ENCODE data around the gene GTF3C5.
"Not testable (repeated sequence)": the region's sequence is repeated elsewhere in the genome, so short reads cannot be mapped to it uniquely, and the experiment has no call there.

GTF3C5 gene

DNA sequence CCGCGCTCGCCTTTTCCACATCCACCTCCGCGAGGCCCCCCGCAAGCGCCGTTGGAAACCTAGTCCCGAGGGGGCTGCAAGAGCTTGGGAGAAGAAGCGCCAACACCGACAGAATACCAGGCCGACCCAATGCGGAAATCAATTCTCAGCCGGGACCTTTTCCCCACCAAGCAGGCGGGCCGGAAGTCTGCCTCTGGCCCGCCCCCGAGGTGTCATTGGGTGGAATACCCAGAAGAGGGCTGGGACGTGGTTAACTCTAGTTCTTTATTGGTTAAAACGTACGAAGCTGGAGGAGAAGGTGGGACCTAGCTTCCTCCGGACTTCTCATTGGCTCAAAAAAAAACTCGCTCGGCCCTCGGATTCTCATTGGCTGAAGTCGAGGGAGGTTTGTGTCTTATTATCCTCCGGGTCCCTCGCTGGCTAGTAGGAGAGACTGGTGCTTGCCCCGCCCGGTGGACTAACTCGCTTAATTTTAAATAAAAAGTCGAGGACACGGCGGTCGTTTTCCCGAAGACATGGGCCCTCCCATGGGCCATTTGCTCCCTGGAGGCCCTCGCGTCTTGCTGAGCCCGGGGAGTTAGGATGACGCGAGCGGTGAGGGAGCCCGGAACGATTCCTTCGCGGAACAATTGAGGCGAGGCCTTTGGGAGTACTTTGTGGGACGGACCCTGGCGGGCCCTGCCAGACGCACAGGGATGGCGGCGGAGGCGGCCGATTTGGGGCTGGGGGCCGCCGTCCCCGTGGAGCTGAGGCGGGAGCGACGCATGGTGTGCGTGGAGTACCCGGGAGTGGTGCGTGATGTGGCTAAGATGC is at the start of gene GTF3C5:
Gene GTF3C5 (plus strand): TSS at position 681 of the 813 bp plus-strand sequence. CDS start 15 bp downstream, at position 696.
- peak; percentile 82 to 84 for DNase-seq (ENCODE audit: low read depth in 2 of 2)

DNA sequence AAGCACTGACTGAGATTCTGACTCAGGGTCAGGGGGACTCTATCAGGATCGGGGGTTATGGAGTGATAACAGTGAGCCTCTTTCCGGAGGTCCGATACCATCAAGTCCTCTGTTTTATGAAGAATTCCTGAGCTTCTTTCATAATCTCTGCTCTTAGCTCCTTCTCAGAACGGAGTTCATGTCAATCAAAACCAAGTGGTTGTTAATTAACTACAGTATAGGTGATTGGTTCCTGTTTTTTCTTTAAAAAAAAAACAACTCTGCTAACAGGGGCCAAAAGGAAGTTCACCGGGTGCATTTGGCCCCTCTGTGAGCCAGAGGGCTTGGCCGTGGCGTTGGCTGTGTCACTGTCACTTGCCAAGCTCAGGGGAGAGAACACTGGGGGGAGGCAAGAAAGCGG is 48.3 kb upstream of the GTF3C5 start:
- DNase-seq (ENCODE audit: low read depth in 2 of 2), result no peak

DNA sequence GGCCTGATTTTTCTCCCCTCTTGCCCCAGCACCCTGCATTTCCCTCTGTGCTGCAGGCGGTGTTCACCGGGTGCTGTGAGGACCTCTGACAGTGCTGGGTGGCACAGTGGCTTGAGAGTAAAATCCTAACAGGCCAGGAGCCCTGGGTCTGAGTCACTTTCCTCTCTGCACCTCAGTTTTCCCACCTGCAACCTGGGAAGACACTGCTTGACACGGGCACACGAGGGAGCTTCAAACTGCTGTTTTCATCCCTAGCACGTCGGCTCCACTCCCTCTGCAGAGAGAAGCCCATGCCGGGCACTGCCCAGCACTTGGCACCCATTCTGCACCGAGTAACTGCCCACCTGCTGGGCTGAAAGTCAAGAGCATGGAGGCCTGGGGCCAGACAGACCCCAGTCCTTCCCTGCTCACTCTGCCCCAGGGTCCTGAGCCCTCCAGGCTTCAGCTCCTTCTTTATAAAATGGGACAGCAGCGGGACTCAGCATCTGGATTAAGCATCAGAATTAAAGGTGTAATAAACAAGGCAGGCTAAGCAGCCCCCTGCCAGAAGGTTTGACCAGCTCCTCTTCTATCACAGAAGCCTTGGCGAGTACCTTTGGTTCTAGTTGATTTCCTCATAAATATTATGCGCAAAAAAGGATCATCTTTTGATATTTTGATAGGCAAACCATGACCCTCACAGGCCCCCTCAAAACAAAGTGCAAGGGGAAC is 47.2 kb upstream of the GTF3C5 start:
- no peak for DNase-seq (ENCODE audit: low read depth in 2 of 2)

GRCh38 chr9:132984202-132985070 is 46.4 kb upstream of the GTF3C5 start:
- DNase-seq (ENCODE audit: low read depth in 2 of 2), result no peak

DNA sequence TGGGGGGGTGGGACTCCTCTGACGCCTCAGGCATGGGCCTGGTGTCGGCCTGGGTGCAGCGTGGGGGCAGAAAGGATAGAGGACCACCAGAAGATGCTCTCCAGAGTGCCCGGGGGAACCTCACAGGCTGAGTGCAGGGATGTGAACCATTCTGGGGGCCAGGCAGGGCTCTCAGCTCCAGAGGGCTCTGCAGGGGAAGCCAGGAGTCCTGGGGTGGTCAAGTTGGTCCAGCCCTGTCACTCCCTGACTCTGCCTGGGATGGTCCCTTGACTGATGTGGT is 45.8 kb upstream of the GTF3C5 start:
- DNase-seq (ENCODE audit: low read depth in 2 of 2), result no peak

- DNase-seq (ENCODE audit: low read depth in 2 of 2), result no peak
Observed at GRCh38 chr9:132985489-132985888, 45.3 kb upstream of the GTF3C5 start.

- no peak for DNase-seq (ENCODE audit: low read depth in 2 of 2)
Observed at GRCh38 chr9:132986114-132986513, 44.7 kb upstream of the GTF3C5 start.

DNA sequence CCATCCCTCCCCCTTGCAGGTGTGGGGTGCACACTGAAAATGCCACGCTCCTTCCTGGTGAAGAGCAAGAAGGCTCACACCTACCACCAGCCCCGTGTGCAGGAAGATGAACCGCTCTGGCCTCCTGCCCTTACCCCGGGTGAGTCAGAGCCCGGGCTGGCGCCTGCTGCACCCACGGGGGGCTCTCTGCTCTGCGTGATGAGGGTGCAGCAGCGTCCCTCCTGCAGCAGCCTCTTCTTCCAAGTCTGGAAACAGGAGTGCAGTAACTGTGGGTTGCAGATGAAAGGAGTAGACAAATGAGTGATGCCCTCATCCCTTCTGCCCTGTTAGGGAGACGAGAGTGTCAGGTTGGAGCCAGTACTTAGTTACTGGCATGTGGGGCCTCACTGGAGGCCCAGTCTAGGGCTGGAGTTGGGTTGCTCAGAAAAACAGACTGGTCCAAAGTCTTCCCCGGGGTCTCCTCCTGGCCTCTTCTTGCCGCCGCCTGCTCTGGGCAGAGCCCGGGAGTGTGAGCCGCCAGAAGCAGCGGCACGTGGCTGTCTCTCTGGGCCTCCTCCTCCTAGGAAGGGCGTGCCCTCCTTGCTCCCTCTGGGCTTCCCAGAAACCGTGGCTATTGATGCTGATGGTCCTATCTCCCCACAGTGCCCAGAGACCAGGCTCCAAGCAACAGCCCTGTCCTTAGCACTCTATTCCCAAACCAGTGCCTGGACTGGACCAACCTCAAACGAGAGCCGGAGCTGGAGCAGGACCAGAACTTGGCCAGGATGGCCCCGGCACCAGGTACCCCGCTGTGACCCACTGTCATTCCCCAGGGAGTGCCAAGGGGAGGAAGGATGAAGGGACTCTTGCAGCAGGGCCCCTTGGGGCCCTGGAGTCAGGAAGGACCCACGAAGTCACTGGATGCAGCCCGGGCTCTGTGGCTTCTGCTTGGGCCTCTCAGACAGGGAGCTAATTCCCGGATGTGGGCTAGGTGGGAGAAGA is 43.9 kb upstream of the GTF3C5 start:
- no peak for DNase-seq (ENCODE audit: low read depth in 2 of 2)

DNA sequence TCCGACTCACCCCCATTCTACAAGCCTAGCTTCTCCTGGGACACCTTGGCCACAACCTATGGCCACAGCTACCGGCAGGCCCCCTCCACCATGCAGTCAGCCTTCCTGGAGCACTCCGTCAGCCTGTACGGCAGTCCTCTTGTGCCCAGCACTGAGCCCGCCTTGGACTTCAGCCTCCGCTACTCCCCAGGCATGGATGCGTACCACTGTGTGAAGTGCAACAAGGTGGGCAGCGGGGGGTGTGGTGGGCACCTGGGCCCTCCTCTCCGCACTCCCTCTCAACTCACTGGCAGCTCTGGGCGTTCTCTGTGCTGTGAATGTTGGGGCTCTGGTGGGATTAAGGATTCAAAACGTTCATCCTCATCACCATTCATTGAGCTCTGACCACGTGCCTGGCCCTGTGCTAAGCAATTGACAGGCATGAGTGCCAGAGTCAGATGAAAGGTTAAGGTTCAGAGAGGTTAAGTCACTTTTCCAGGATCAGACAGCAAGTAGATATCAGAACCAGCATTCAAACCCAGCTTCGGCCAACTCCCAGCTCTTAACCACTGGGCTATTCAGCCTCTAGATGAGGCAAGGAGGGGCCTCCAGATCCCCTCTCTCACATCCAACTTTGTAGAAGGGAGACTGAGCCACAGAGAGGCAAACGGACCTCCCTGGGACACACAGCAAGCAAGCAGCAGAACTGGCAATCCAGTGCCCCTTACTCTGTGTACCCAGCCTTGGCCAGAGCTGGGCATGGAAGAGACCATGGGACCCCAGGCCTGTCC is 42.4 kb upstream of the GTF3C5 start:
- DNase-seq (ENCODE audit: low read depth in 2 of 2), result no peak

DNA sequence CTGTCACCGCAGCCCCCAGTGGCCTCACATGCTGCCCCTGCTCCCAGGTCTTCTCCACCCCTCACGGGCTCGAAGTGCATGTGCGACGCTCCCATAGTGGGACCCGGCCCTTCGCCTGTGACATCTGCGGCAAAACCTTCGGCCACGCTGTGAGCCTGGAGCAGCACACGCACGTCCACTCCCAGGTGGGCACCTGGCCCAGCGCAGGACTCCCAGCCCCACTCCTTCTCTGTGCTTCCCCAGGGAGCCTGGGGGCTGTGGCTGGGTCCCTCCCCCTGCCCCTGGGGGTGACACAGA is 41.8 kb upstream of the GTF3C5 start:
- no peak for DNase-seq (ENCODE audit: low read depth in 2 of 2)

GRCh38 chr9:132989414-132989996 is 41.3 kb upstream of the GTF3C5 start:
- no peak for DNase-seq (ENCODE audit: low read depth in 2 of 2)

DNA sequence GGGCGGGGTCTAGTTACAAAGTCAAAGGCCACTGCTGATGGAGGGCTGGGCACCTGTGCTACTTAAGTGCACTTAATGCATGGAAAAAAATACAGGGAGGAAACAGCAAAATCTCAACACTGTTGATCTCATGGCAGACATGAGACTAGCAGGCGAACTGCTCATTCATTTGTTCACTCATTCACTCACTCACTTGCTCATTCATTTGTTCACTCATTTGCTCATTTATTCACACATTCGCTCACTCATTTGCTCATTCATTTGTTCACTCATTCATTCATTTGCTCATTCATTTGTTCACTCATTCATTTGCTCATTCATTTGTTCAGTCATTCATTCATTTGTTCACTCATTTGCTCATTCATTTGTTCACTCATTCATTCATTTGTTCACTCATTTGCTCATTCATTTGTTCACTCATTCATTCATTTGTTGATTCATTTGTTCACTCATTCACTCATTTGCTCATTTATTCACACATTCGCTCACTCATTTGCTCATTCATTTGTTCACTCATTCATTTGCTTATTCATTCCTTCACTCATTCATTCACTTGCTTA is 40.7 kb upstream of the GTF3C5 start:
- not testable (repeated sequence) for DNase-seq (ENCODE audit: low read depth in 2 of 2)

- DNase-seq (ENCODE audit: low read depth in 2 of 2), result no peak
Observed at GRCh38 chr9:132990781-132991180, 40.0 kb upstream of the GTF3C5 start.

- DNase-seq (ENCODE audit: low read depth in 2 of 2), result no peak
Observed at GRCh38 chr9:132991351-132992300, 39.2 kb upstream of the GTF3C5 start.

- DNase-seq (ENCODE audit: low read depth in 2 of 2), result no peak
Observed at GRCh38 chr9:132993511-132993939, 37.3 kb upstream of the GTF3C5 start.

DNA sequence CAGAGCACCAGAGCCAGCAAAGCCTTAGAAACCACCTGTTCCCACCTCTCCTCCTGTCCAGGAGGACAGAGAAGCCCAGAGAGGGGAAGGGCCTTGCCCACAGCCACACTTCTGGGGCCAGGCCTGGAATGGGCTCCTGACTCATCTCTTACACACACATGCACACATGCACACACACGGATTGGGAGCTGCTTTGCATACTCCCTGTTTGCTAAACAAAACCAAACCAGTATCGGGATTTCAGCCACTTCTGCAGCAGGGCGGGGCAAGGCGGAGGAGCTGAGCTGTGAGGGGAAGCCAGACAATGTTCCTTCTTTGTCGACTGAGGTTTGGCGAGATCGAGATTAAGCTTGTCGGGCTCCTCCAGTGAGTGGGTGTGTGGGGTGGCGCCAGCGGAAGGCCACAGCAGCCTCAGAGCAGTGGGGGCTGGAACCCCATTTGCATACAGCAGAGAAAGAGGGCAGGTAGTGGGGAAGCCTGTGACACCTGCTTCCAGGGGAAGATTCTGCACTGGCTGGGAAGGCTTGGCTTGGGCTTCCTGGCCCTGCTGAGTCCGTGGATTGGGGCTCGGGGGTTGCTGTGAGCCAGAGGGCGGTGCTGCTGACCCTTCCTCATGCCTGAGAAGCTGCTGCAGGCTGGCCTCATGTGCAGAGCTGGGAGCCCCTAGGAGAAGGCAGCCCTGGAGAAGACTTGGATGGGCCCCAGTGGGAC is 36.2 kb upstream of the GTF3C5 start:
- DNase-seq (ENCODE audit: low read depth in 2 of 2), result no peak

DNA sequence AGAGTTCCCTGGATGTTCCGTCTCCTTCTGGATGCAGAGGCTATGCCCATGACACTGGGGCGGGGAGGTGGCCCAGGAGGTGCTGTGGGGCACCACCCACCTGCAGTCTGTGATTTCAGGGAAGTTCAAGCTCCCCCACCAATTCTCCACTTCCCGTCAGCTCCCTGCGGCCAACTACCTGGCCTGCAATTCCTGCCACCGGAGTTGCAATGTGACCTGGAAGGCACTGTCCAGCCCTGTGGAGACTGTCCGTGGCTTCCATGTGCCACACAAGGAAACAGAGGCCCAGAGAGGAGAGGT is 35.7 kb upstream of the GTF3C5 start:
- no peak for DNase-seq (ENCODE audit: low read depth in 2 of 2)

GRCh38 chr9:132995879-132996278 is 34.9 kb upstream of the GTF3C5 start:
- DNase-seq (ENCODE audit: low read depth in 2 of 2), result no peak
